Activated CD4-positive, alpha-beta memory T cell treated with anti-CD3 and anti-CD28 coated beads for 36 hours (primary cell): ENCODE measurements around the gene MFAP4. TPM values are rescaled to one million over a fixed set of nuclear protein-coding genes. Genes with fewer than 3 reads are reported as not detected.

Experiments used
- microRNA-seq: library from miRNA; unstranded; fragments of <30 nt; microRNA quantifications from one replicate; pipeline ENCODE4 v1.2.0, GENCODE V29; 2022; ENCODE audit warnings: borderline number of aligned reads, borderline microRNAs expressed, borderline replicate concordance
- total RNA-seq, 2 experiments: library from RNA; stranded (reverse); gene quantifications; one replicate each; pipeline ENCODE4 v1.2.3, GENCODE V29; 2021

MFAP4 gene
- total RNA-seq, 2 experiments from 2014 or later = not detected

Small RNA genes within 50 kb of the gene (microRNA-seq; reads per million reads assigned to microRNA genes)
- gene MIR1180 = 364 reads per million, percentile 78 among the genes with 10 or more reads in this experiment

Other genes with a start within 250 kb of the MFAP4 start
- 10 to 100 TPM in 1 of 2 experiments, 1 to 10 TPM in 1; 9.0 to 12.0 TPM for gene EPN2, start 149.8 kb downstream of the MFAP4 start, total RNA-seq
- gene B9D1, start 24.5 kb downstream of the MFAP4 start, total RNA-seq = 1 to 10 TPM; 7.2 to 7.6 TPM
- 10 to 100 TPM; 15.4 to 17.2 TPM for gene MAPK7, start 8.7 kb downstream of the MFAP4 start, total RNA-seq
- gene RNF112, start 24.0 kb upstream of the MFAP4 start, total RNA-seq = under 1 TPM; 0.86 to 0.97 TPM
- 1 to 10 TPM in 1 of 2 experiments, under 1 TPM in 1; 0.83 to 1.3 TPM for gene SLC47A1, start 146.7 kb upstream of the MFAP4 start, total RNA-seq